Suprapubic skin (tissue), 4 donors: ENCODE measurements around the gene UBXN10. TPM values are rescaled to one million over a fixed set of nuclear protein-coding genes. Genes with fewer than 3 reads are reported as not detected.

ENCODE experiments used
- DNase-seq, 2 donors: peaks; one replicate each; pipeline ENCODE4 v3.0.0-alpha.2; 2019; ENCODE audit warnings: low spot score in 2 of 2
- H3K27ac ChIP-seq: fragments of 200-600 bp; sonication (generic); one replicate; pipeline ENCODE4 v1.5.1; 2019
- H3K27me3 ChIP-seq: fragments of 200-600 bp; sonication (generic); one replicate; pipeline ENCODE4 v1.5.1; 2019
- H3K36me3 ChIP-seq: fragments of 200-600 bp; sonication (generic); one replicate; pipeline ENCODE4 v1.5.1; 2019
- H3K4me1 ChIP-seq: fragments of 200-600 bp; sonication (generic); one replicate; pipeline ENCODE4 v1.5.1; 2019
- H3K4me3 ChIP-seq: fragments of 200-600 bp; sonication (generic); one replicate; pipeline ENCODE4 v1.5.1; 2019; ENCODE audit warnings: mild to moderate bottlenecking
- H3K9me3 ChIP-seq: fragments of 200-600 bp; sonication (generic); one replicate; pipeline ENCODE4 v1.5.1; 2019
- CTCF ChIP-seq, 2 donors: fragments of 200-600 bp in 1 of 2; fragments of 450-650 bp in 1 of 2; sonication (generic) in 1 of 2; IDR thresholded peaks; one replicate each; pipeline ENCODE4 v1.5.1; 2016 to 2019; ENCODE audit warnings: antibody characterized with exemption in 2 of 2, mild to moderate bottlenecking in 1 of 2, moderate library complexity in 1 of 2
- EP300 ChIP-seq: sonication (generic); formaldehyde crosslinking; IDR thresholded peaks from one replicate; pipeline ENCODE4 v1.6.1; 2017; ENCODE audit warnings: antibody characterized with exemption
- POLR2A ChIP-seq, 2 donors: fragments of 450-650 bp; IDR thresholded peaks; one replicate each; pipeline ENCODE4 v1.6.1; 2017; ENCODE audit warnings: antibody characterized with exemption in 2 of 2, mild to moderate bottlenecking in 2 of 2, moderate library complexity in 2 of 2
- POLR2AphosphoS5 ChIP-seq, 3 donors: sonication (generic); formaldehyde crosslinking; IDR thresholded peaks; one replicate each; pipeline ENCODE4 v1.6.1; 2017; ENCODE audit warnings: antibody characterized with exemption in 3 of 3
- WGBS: methylation state at CpG from one replicate; pipeline ENCODE4 v1.1.5; 2018; 5-methylcytosine and 5-hydroxymethylcytosine counted together
- total RNA-seq, 4 donors: library from RNA; depleted of rRNA; stranded (reverse); fragments of >200 nt; gene quantifications; one replicate each; pipeline ENCODE4 v1.1.0, GENCODE V29; 2016

UBXN10 gene
- total RNA-seq, 4 donors from 2014 or later: 0.48 to 1.0 (median 0.68) TPM

DNA sequence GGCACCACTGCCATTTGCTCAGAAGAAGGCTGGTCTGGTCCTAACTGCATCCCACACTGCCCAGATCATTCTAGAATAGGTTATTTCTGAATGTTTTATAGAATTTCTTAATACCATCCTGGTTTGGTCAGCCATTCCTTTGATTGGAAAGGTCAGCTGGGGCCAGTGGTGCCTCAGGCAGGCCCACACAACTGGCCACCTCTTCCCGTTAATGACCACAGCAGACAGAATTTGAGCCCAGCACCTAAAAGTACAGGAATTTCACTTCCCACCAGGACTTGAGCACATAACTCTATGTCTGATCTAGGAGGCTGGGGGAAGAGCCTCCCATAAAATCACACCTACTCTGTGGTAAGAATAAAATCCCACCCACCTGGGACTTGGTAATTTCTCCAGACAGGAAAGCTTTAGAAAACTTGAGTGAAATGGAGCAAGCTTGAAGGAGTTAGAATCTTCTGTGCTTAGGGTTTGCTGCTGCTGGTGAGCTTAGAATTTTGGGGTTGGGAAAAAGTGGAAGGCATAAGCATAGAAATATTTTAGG is 7.0 kb downstream of the UBXN10 start:
- peaks cover 27% of the 10 kb centered on the region for H3K27me3 ChIP-seq
- DNase-seq: no peak
- TF ChIP-seq POLR2A (IDR thresholded peaks at IDR 0.05) (no peak), EP300 (no peak), CTCF (IDR thresholded peaks at IDR 0.05) (no peak), POLR2AphosphoS5 (IDR thresholded peaks at IDR 0.05) (no peak)
- no peak overlapping the region for H3K27ac ChIP-seq
- 86% methylated on average over 1 of the region's 1 CpG for WGBS
- no peak overlapping the region for H3K4me3 ChIP-seq
- H3K4me1 ChIP-seq: peaks cover 19% of the 10 kb centered on the region
- H3K9me3 ChIP-seq: no peaks in the 10 kb centered on the region
- no peaks in the 10 kb centered on the region for H3K36me3 ChIP-seq

DNA sequence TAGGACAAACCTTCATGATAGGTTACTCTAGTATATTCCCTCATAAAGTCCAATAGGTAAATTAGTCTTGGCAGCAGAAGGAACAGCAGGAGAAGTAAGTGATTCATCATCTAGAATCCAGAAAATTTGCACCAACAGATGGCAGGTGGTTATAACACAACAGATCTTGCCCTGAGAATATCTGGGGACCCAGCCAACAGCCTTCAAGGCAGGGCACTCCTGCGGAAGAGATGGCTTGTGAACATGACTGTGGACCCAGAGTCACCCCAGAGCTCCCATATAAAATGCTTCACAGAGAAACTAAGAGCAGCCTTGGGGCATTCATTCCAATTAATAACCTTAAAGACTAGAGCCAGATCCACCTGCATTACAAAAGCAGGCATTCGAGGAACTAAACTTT is 8.3 kb downstream of the UBXN10 start:
- TF ChIP-seq EP300 (no peak), CTCF (IDR thresholded peaks at IDR 0.05) (no peak), POLR2A (IDR thresholded peaks at IDR 0.05) (no peak), POLR2AphosphoS5 (IDR thresholded peaks at IDR 0.05) (no peak)
- 30% methylated on average over 2 of the region's 2 CpGs for WGBS
- peaks cover 19% of the 10 kb centered on the region for H3K27me3 ChIP-seq
- no peak overlapping the region for H3K4me3 ChIP-seq
- no peaks in the 10 kb centered on the region for H3K36me3 ChIP-seq
- H3K9me3 ChIP-seq: no peaks in the 10 kb centered on the region
- peaks cover 19% of the 10 kb centered on the region for H3K4me1 ChIP-seq
- H3K27ac ChIP-seq: no peak overlapping the region
- DNase-seq: no peak

DNA sequence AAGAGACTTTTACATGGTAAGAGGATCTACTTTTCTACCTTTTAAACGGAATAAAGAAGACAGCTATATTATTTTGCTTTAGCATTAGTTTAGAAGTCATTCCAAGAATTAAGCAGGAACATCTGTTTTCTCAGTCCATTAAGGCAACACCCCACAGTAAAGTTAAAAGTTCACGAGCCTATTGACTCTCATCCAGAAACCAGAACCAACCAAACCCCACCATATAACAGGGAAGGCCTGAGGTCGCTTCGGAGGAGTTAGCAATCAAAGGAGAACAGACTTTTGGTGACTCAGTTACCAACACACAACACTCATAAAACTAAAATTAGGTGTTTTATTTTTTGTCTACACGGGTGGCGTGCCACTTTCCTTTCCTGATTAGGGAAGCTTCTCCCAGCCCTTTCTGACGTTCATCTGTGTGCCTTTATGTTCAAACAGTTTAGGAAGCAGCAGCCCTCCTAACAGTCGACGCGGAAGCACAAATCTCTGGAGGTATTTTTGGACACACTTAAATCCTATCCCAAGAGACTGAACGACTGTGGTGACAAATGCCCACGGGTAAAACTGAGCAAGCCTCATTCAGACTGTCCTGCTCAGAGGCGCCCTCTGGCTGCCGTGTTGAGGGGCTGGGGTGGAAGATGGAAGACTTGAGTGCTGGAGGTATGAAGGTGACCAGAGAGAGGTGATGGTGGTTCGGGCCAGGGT is 9.0 kb downstream of the UBXN10 start:
- TF ChIP-seq EP300: no peak
- TF ChIP-seq CTCF (IDR thresholded peaks at IDR 0.05): peak; percentile 61 to 85
- no peak for TF ChIP-seq POLR2AphosphoS5 (IDR thresholded peaks at IDR 0.05)
- Histone ChIP-seq H3K27ac (no peak overlapping the region), H3K4me3 (no peak overlapping the region), H3K27me3 (peaks cover 14% of the 10 kb centered on the region), H3K4me1 (peaks cover 19% of the 10 kb centered on the region), H3K36me3 (no peaks in the 10 kb centered on the region), H3K9me3 (no peaks in the 10 kb centered on the region)
- peak in 1 of 2 donors; percentile 74 for DNase-seq
- 20% methylated on average over 15 of the region's 15 CpGs for WGBS

DNA sequence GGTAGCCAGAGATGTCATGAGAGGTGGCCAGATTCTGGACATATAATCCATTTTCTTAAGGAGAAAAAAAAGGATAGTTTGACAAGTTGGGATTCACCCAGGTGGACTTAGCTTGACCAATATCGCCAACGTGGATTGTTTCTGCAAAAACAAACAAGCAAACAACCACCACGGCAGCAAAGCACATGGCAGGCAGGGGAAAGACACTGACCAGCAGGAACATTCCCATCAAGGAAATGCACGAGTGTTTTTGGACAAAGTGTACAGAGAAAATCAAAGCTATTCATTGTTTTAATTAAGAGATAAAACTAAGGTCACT is 9.5 kb downstream of the UBXN10 start:
- TF ChIP-seq POLR2A (IDR thresholded peaks at IDR 0.05): no peak
- TF ChIP-seq EP300: no peak
- no peak for TF ChIP-seq CTCF (IDR thresholded peaks at IDR 0.05)
- TF ChIP-seq POLR2AphosphoS5 (IDR thresholded peaks at IDR 0.05): no peak
- 66% methylated on average over 4 of the region's 4 CpGs for WGBS
- DNase-seq: no peak
- no peaks in the 10 kb centered on the region for H3K36me3 ChIP-seq
- peaks cover 19% of the 10 kb centered on the region for H3K4me1 ChIP-seq
- no peaks in the 10 kb centered on the region for H3K9me3 ChIP-seq
- no peak overlapping the region for H3K27ac ChIP-seq
- H3K27me3 ChIP-seq: peaks cover 11% of the 10 kb centered on the region
- H3K4me3 ChIP-seq: no peak overlapping the region

- Histone ChIP-seq H3K36me3 (no peaks in the 10 kb centered on the region), H3K4me1 (peaks cover 19% of the 10 kb centered on the region), H3K4me3 (no peak overlapping the region), H3K9me3 (no peaks in the 10 kb centered on the region), H3K27me3 (peaks cover 4% of the 10 kb centered on the region), H3K27ac (no peak overlapping the region)
- 63% methylated on average over 6 of the region's 6 CpGs for WGBS
- DNase-seq: no peak
- TF ChIP-seq POLR2A (IDR thresholded peaks at IDR 0.05) (no peak), CTCF (IDR thresholded peaks at IDR 0.05) (no peak), POLR2AphosphoS5 (IDR thresholded peaks at IDR 0.05) (no peak), EP300 (no peak)
Measured at GRCh38 chr1:20197329-20197791, 11.5 kb downstream of the UBXN10 start.
